HEK293T (cell line): ENCODE data around the gene SLC22A16.
"Not testable (repeated sequence)": the region's sequence is repeated elsewhere in the genome, so short reads cannot be mapped to it uniquely, and the experiment has no call there.

ENCODE experiments used
- CTCF ChIA-PET: fragments of 350-600 bp; formaldehyde crosslinking; extraction: SDS; loops from one replicate; lab custom pipeline; 2021; ENCODE audit warnings: antibody characterized with exemption, inconsistent platforms; lab: Yijun Ruan, JAX
- POLR2A ChIA-PET: fragments of 350-600 bp; formaldehyde crosslinking; extraction: SDS; loops from one replicate; lab custom pipeline; 2020; ENCODE audit warnings: antibody characterized with exemption, inconsistent platforms; lab: Yijun Ruan, JAX
- DNase-seq: peaks from one replicate; pipeline ENCODE4 v3.0.0; 2012; ENCODE audit warnings: mixed read lengths; ENCODE audit errors: extremely low spot score
- ARNT ChIP-seq: fragments of 450-650 bp; IDR thresholded peaks from 2 replicates; pipeline ENCODE4 v1.6.1; 2017; ENCODE audit warnings: mild to moderate bottlenecking
- BHLHE40 ChIP-seq: fragments of 450-650 bp; IDR thresholded peaks from 2 replicates; pipeline ENCODE4 v1.6.1; 2016; ENCODE audit warnings: mild to moderate bottlenecking, moderate library complexity, borderline replicate concordance
- CTBP1 ChIP-seq: fragments of 450-650 bp; IDR thresholded peaks from 2 replicates; pipeline ENCODE4 v1.6.1; 2016; ENCODE audit warnings: borderline replicate concordance
- ELF4 ChIP-seq: fragments of 450-650 bp; IDR thresholded peaks from 2 replicates; pipeline ENCODE4 v1.6.1; 2017; ENCODE audit warnings: antibody characterized with exemption
- FOXA1 ChIP-seq: fragments of 450-650 bp; IDR thresholded peaks from 2 replicates; pipeline ENCODE4 v1.6.1; 2016; ENCODE audit warnings: mild to moderate bottlenecking
- FOXK2 ChIP-seq: fragments of 450-650 bp; IDR thresholded peaks from 2 replicates; pipeline ENCODE4 v1.6.1; 2016; ENCODE audit warnings: mild to moderate bottlenecking
- FOXM1 ChIP-seq: fragments of 450-650 bp; IDR thresholded peaks from 2 replicates; pipeline ENCODE4 v1.6.1; 2017; ENCODE audit warnings: mild to moderate bottlenecking, borderline replicate concordance
- HDGF ChIP-seq: fragments of 450-650 bp; IDR thresholded peaks from 2 replicates; pipeline ENCODE4 v1.6.1; 2017; ENCODE audit warnings: antibody characterized with exemption, borderline replicate concordance
- L3MBTL2 ChIP-seq: fragments of 450-650 bp; conservative IDR thresholded peaks from 2 replicates; pipeline ENCODE4 v1.6.1; 2016; ENCODE audit warnings: mild to moderate bottlenecking
- LEF1 ChIP-seq: fragments of 450-650 bp; IDR thresholded peaks from 2 replicates; pipeline ENCODE4 v1.6.1; 2017; ENCODE audit warnings: mild to moderate bottlenecking, borderline replicate concordance
- NFRKB ChIP-seq: fragments of 450-650 bp; IDR thresholded peaks from 2 replicates; pipeline ENCODE4 v1.6.1; 2016; ENCODE audit warnings: mild to moderate bottlenecking, moderate library complexity
- SP1 ChIP-seq: fragments of 450-650 bp; IDR thresholded peaks from 2 replicates; pipeline ENCODE4 v1.6.1; 2017
- SUZ12 ChIP-seq: fragments of 450-650 bp; IDR thresholded peaks from 2 replicates; pipeline ENCODE4 v1.6.1; 2016; ENCODE audit warnings: mild to moderate bottlenecking
- TARDBP ChIP-seq: fragments of 450-650 bp; IDR thresholded peaks from 2 replicates; pipeline ENCODE4 v1.6.1; 2016
- ZNF384 ChIP-seq: fragments of 450-650 bp; IDR thresholded peaks from 2 replicates; pipeline ENCODE4 v1.6.1; 2016
- TF ChIP-seq, protein P1 (sequence below): fragments of 450-650 bp; IDR thresholded peaks from 2 replicates; pipeline ENCODE4 v1.6.1; 2016

Gene SLC22A16

DNA sequence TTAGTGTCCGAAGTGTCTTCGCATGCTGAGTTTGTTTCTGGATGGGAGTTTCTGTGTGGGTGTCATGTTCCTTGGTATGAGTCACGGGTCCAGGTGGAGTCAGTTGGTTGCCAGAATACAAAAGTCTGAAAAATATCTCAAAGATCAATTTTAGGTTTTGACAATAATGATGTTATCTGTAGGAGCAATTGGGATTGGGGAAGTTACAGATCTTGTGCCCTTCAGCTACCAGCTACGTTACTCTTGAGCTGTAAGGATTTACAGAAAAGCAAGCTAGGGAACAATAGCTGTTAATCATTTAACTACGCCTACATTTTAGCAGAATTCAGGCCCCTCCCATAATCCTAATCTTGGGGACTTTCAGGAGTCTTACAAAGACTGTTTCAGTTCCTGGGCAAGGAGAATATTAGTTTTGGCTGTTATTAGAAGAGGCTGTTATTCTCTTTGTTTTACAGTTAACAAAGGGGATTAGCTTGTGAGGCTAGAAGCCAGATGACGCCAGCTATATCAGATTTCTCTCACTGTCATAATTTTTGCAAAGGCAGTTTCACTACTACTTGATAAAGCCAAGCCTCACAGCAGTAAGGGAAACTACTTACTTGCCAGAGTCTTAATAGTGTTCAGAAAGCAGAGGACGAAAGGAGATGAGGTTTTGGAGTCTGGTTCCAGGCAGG is 15.4 kb upstream of the SLC22A16 start:
- no peak for TF ChIP-seq FOXK2
- TF ChIP-seq BHLHE40, result no peak
- TF ChIP-seq ELF4, result no peak
- TF ChIP-seq, protein P1, sequence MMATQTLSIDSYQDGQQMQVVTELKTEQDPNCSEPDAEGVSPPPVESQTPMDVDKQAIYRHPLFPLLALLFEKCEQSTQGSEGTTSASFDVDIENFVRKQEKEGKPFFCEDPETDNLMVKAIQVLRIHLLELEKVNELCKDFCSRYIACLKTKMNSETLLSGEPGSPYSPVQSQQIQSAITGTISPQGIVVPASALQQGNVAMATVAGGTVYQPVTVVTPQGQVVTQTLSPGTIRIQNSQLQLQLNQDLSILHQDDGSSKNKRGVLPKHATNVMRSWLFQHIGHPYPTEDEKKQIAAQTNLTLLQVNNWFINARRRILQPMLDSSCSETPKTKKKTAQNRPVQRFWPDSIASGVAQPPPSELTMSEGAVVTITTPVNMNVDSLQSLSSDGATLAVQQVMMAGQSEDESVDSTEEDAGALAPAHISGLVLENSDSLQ, result peak; percentile 86
- ChIA-PET POLR2A (interaction anchor here (1.0 kb wide), 1 partner anchor 383 kb away, joined by 3 read pairs; the partner anchor contains the start of gene AMD1), CTCF (interaction anchor here (1.0 kb wide), 2 partner anchors 7 to 26 kb away, joined by 3 to 5 read pairs; no protein-coding TSS in a partner anchor)
- peak; percentile 64 for DNase-seq

DNA sequence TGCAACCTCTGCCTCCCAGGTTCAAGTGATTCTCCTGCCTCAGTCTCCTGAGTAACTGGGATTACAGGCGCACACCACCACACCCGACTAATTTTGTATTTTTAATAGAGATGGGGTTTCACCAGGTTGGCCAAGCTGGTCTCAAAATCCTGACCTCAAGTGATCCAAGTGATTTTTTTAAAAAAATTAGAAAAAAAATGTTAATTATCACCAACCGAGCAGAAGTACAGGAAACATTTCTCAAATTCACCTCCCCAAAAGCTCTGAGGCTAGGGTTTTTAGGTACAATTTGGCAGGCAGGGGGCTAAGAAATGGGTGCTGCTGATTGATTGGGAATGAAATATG is 14.9 kb upstream of the SLC22A16 start:
- TF ChIP-seq L3MBTL2, result no peak
- TF ChIP-seq HDGF, result no peak
- no peak for TF ChIP-seq FOXA1
- TF ChIP-seq ARNT, result no peak
- no peak for TF ChIP-seq LEF1
- no peak for TF ChIP-seq FOXM1
- TF ChIP-seq, protein P1, result 0 out of 2 replicates have a peak, but pooled peaks have one; percentile 83
- ChIA-PET CTCF (no interaction called here), POLR2A (no interaction called here)
- DNase-seq, result no peak

DNA sequence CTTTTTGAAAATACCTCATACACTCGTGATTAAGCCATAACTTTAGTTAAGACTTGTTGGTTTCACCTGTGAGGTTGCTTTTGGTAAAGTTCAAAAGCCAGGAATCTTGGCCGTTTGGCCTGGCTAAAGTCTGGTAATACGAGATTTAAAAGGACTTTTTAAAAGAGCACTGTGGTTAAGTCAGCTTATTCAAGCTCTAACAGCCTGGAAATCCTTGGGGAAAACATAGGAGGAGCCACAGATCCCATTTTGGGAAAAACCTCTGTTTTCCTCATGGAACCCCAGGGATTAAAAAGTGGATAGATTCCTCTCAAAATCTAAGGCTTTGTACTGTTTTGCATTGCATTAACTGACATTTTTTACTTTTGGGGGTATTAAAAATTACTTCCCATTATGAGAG is 13.7 kb upstream of the SLC22A16 start:
- ChIA-PET POLR2A (no interaction called here), CTCF (no interaction called here)
- TF ChIP-seq BHLHE40 (no peak), TARDBP (no peak), FOXA1 (no peak), ZNF384 (no peak), NFRKB (no peak), HDGF (no peak), CTBP1 (no peak), FOXM1 (no peak), L3MBTL2 (no peak), LEF1 (no peak), FOXK2 (no peak), SP1 (no peak), ARNT (no peak), ELF4 (no peak), SUZ12 (no peak)
- TF ChIP-seq, protein P1, result no peak
- DNase-seq, result no peak

DNA sequence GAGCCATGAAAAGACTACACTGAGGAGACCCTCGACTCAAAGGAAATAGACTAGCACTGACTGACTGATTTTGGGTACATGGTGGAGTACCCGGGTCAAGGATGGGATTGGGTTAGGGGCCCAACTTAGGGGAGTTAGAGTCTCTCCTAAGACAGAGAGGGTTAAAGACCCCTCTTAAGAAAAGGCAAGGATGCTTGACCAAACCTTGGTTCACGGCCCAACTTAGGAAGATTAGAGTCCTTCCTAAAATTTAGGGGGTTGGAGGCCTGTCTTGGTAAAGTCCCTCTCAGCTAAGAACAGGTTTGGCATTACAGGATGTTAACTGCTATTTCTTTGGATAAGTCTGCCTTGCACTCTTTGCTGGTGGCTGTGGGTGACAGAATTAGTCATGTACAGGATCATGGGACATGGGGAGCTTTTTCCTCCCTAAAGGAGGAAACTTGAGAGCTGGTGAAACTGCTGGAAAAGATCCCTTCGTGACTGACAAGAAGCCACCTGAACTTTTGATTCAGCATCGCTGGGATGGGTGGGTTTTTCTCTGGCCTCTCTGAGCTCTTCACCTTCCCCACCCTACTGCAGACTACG is 12.3 kb upstream of the SLC22A16 start:
- ChIA-PET POLR2A (no interaction called here), CTCF (no interaction called here)
- TF ChIP-seq SP1 (no peak), L3MBTL2 (no peak), FOXA1 (no peak), SUZ12 (no peak), NFRKB (no peak), ARNT (no peak), BHLHE40 (no peak), FOXM1 (no peak), ZNF384 (no peak), ELF4 (no peak), FOXK2 (no peak), HDGF (no peak)
- TF ChIP-seq, protein P1, result no peak

DNA sequence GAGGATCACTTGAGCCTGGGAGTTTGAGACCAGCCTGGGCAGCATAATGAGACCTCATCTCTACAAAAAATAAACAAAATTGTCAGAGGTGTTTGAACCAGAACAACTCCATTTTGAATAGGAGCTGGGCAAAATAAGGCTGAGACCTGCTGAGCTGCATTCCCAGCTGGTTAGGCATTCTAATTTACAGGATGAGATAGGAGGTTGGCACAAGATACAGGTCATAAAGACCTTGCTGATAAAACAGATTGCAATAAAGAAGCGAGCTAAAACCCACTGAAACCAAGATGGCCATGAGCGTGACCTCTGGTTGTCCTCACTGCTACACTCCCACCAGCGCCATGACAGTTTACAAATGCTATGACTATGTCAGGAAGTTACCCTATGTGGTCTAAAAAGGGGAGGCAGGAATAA is 11.6 kb upstream of the SLC22A16 start:
- CTCF ChIA-PET, POLR2A ChIA-PET, DNase-seq: not testable (repeated sequence)

More for the DNA sequence above, 12.3 kb upstream of the SLC22A16 start:
- no peak for DNase-seq

DNA sequence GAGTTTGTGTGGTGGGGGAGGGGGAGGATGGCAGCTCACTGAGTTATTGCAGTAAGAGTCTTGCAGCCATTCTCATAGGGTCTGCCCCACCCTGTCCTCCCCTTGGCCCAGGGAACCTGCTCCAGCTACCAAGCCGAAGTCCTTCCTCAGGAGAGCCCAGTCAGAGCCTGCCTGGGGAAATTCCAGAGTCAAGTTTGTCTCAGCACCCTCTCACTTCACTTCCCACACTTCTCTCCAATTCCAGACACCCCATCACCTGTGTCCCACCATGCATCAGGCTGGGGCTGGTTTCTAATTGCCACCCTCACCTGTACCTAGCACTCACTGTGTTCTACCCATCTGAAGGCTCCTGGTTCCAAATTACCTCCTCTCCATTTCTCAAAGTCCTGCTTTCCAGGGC is 10.3 kb upstream of the SLC22A16 start:
- no peak for TF ChIP-seq FOXM1
- no peak for TF ChIP-seq ARNT
- no peak for TF ChIP-seq FOXK2
- TF ChIP-seq CTBP1, result no peak
- no peak for TF ChIP-seq NFRKB
- TF ChIP-seq BHLHE40, result no peak
- TF ChIP-seq LEF1, result no peak
- TF ChIP-seq ELF4, result no peak
- no peak for TF ChIP-seq HDGF
- no peak for TF ChIP-seq SUZ12
- no peak for TF ChIP-seq SP1
- TF ChIP-seq, protein P1, result no peak
- TF ChIP-seq L3MBTL2, result no peak
- TF ChIP-seq FOXA1, result no peak
- TF ChIP-seq ZNF384, result no peak
- TF ChIP-seq TARDBP, result no peak
- CTCF ChIA-PET, result no interaction called here
- POLR2A ChIA-PET, result no interaction called here
- no peak for DNase-seq
